GM21619 (cell line): ENCODE results near the gene HOXB9.
A peak's percentile ranks its signal among the peaks of the same experiment; 100 is the strongest.

Experiments used
- ATAC-seq: cut with Tn5 transposase; IDR thresholded peaks from one replicate; pipeline ENCODE4 v1.9.1; 2021; ENCODE audit not compliant: unreplicated experiment

Gene HOXB9

DNA sequence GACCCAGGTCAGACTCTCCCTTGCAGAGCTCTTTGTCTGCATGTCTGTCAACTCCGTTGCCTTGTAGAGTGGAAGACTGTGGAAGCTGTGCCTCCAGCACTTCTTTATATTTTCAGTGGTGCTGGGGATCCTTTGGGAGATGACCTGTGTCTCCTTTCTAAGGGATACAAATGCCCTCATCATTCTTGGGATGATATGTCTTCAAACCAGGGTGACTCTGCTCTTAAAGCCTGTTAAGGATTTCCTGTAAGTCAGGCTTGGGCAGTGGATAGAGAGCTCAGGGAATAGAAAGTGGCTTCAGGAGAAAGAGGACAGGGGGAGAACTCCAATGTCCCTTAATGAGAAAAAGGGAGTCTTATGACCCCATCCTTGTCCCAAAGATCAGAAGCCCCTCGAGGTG, 37.6 kb downstream of the HOXB9 start:
- no peak for ATAC-seq

DNA sequence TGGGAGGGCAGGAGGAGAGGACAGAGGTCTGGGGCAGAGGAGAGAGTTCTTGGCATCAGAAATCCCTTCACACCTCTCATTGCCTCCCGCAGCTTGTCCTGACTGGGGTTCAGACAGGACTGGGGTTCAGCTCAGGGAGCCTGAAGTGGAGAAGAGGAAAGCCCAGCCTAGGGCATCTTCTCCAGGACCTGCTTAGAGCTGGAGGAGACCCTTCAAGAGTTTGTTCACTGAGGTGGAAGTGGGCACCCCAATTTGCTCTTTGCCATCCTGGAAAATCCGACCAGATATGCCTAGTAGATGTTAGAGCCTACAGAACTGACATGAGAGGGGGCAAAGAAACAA, 38.1 kb downstream of the HOXB9 start:
- no peak for ATAC-seq

DNA sequence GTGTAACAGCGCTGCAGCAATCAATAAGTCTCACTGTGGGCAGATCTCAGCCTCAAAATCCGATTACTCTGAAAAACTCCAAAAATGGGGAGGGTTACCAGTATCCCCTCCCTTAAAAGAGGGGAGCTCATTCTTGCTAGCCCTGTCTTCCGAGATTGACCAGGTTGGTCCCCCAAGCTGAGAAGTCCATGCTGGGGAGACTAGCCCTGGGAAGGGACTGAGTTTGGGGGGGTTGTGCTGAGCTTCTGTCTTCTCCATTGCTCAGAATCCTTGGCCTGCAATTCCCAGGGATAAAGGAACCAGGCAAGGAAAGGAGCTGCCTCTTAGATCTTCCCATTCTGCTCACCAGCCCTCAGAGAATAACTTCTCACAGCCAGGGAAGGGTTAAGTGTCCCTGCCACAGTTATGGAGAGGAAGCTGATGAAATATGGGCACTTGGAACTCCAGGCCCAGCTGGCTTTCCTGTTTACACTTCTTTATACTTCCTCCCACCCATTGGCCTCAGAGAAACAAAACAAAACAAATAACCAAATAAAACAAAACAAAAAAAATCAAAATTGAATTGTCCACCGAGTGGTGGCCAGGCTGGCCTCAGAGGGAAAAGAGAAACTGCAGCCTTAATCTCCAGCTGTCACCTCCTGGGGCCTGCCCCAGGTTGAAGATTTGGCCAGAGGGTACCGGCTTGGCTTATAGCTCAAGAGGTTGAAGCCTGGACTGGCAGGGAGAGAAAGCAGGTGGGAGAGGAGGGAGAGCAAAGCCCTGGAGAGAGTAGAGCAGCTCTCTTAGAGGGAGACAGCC, 38.7 kb downstream of the HOXB9 start:
- ATAC-seq, result no peak

DNA sequence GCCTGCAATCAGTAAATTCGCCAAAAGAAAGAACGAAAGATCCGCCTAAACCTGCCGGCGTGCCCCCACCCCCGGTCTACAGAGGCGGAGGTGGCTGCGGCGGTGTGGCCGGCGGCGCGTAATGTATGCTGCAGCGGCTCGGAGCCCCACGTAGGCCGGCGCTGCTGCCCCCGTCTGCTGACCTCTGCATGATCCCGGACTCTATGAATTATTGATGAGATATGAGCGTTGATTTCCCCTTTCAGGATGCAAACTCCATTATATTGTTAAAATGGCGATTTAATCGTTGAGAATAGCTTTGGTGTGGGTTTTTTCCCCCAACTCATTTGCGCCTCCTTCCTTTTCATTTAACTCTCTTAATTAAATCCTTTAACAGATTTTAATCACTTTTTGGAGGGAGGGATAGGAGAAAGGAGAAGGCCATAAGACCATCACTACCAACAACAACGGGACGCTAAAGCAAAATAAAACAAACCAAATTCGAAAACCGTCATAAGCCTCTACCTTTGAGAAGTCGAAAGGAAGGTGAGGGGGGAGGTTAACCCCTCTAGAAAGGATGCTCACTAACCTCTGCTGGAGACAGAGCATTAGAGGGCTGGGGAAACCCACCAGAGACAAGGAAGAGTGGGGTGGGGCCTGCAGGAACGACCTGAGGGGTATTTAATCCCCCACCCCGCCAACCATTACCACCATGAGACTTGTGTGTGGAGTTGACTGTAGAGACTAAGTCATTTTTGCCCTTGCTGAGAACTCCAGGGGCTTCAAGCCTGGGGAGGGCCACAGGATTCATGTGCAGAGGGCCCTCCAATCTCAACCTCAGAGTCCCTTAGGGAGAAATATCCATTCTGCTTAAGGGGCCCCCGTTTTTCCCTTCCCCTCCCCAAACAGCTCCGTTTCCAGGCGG, 39.6 kb downstream of the HOXB9 start:
- ATAC-seq, result no peak

DNA sequence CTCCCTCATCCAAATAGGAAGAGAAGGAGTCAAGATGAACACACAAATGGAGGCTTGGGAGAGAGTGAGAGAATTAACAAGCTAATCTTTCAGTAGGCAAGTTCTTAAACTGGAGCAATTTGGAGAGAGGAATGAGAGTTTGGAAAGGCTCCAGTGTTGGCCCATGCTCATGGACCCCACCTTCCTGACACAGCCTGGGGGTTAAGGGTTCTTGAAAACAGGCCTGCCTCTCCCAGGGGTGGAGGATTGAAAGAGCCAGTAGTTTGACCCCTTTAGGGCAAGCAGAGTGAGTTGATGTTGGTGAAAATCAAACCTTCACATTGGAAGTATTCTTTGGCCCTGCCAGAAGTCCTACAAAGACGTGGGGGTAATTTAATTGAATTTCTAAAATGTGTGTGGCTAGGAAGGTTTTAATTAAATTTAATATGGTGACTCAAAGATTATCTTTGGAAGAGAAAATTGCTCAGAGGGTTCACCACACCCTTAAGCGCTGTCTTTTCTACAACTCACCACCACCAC, 41.9 kb downstream of the HOXB9 start:
- ATAC-seq, result no peak

DNA sequence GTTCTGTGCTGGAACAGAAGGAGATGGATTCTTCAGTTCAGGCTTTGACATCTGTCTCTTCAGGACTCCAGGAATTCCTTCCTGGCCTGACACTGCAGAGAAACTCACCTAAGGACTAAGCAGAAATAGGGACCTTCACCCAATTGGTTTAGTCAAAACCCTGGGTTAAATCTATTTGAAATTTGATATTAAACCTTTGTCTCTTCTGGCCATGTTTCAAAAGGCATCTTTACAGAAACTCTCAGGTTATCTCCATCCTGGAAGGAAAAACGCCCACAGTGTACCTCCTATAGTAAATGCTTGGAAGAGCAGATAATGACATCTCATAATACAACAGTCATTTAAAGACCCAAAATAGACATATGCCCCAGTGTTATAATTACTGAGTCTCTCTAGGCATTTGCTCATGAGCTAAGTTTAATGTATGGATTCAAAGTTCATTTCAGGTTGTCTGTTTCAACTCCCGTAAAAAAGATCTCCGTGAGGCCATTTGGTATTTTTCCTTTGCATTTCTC, 42.4 kb downstream of the HOXB9 start:
- no peak for ATAC-seq

DNA sequence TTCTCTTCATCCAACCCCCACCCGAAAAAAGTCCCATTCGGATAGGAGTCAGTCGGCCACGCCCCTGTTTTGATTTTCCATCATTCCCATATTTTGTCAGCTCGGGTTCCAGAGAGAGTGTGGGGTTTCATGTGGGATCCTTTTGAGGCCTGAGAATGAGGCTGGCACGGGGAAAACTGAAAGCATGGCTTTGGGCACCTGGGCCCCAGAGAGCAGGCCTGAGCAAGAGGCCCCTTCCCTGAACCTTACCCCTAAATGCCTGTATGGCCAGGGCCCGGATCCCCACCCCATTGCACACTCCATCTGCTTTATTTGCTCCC, 43.4 kb downstream of the HOXB9 start:
- no peak for ATAC-seq

DNA sequence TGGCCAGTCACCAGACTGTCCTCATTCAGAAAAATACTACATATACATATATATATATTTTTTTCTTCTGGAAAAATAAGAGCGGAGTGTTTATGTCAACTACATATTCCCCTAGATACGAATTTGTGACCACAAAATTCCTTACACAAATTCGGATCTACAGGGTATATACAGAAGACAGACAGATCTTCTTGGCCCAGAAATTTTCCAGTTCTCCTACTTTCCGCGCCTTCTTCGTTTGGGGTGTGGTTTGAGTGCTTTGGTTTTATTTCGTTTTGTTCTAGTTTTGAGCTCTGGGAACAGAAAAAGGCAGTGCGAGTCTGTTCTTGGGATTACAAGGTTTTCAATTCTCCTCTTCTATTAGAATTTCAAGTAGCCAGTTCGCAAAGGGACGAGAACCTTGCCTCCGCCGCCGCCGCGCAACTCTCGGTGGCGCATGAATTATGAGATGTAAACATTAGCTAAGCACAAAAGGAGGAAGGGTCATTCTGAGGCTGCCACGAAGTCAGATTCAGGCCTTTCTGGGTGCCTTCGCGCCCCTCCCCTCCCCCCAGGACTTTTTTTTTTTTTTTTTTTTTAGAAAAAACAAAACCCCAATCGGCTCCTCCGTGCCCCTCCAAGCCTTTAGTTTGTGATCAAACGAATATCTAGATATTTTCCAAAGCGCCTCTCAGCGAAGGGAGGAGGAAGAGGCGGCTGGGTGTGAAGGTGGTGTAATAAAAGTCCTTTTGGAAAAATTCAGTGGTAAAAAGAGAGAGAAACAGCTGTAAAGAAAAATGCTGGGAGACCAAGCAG, 46.2 kb downstream of the HOXB9 start:
- no peak for ATAC-seq

DNA sequence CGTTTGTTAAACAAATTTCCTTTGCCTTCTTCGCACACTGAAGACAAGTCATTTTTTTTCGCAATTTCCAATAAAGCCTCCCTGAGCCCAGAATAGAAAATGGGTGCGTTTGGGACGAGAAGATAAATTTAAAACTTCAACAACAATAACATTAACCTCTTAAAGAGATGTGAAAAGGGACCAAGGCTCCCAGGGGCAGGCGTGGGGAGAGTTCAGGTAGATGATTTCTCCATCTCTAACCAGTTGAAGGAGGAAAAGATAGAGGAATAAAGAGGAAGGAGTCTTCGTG, 46.7 kb downstream of the HOXB9 start:
- no peak for ATAC-seq

DNA sequence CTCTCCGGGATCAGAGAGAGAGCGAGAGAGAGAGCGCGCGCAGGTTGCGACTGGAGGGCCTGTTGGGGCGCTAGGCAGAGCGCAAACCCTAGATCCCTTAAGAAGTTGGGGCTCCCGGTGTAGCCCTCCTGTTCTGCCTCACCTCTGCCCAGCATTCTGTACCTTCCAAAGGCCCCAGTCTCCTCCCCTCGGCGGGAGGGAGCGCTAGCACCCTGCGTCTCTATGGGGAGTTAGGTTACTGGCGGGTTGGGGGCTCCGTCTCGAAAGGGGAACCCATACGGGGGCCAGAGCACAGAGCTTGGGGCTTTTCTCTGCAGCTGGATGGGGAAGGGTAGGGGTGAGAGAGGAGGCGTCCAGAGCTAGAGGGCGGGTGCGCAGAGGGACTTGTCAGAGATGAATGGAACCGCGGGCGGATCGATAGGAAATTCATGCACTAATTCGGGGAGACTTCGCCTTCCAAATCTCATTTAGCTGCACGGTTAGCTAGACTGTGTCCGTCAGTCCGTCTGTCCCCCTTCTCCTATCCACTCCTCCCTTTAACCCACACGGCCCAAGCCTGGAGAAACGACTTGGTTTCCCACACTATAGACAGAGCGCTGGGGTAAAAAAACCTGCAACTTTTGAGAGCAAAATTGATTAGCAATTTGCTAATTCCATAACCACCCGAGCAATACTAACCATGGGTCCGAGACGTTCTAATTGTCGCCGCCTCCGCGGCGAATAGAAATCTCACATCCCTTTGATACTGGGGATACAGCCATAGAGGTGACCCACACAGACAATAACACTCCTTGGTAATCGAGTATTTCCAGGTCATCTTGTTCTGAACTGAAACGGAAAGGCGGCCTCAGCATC, 47.3 kb downstream of the HOXB9 start:
- ATAC-seq, result peak; percentile 36

DNA sequence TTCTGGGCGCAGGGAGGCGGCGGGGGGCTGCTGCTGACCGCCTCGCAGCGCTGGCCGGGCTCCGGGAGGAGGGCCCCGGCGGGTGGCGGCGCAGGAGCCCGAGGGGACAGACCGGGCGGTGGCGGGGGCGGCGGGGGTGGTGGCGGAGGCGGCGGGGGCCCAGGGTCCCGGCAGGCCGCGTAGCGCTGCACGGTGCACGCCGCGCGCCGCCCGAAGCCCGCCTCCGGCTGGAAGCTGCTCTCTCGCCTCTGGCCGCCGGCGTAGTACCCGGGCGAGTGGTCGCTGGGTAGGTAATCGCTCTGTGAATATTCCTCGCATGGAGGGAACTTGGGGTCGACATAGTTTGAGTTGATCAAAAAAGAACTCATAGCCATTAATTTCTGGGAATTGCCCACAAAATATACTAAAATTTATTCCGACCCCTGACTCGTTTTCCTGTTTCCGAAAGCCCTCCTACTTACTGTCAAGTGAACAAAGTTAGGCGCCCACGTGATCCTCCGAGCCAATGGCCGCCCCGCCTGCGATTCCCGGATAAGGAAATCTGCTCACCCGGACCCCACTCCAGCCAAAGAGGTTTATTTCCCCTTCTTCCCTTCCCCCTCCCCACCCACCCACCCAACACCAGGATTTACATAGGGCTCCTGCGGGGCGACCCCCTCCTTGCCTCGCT, 48.1 kb downstream of the HOXB9 start, which contains the start of gene HOXB4:
Gene HOXB4, minus strand, starts transcription at position 405 of the 670 bp plus-strand sequence. Its CDS starts 31 bp downstream, at position 374.
- ATAC-seq, result peak; percentile 44

DNA sequence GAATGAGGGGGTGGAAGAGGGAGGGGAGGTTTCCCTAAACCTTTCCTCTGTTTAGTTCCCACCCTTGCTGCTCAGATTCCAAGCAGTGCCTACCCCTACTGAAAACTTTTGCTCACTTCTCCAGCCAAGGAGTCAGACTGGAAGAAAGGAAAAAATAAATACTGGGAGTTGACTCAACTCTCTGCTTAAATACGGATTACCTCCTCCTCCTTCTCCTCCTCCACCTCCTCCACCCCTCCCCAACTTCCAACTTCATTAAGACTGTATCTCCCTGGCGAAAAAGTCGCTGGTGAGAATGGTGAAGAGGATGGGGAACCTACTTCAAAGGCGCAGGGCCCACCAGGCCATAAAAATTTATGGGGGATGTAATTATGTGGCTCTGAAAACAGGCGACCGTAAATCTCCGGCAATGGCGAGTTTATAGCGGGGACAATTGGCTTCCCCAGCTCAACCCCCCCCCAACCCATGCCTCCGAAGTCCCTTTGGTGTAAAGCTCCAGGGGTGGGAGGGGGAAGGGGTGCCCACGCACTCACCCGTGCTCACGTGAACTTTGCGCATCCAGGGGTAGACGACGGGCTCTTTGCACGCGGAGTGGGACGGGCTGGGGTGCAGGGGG, 48.7 kb downstream of the HOXB9 start:
- no peak for ATAC-seq

DNA sequence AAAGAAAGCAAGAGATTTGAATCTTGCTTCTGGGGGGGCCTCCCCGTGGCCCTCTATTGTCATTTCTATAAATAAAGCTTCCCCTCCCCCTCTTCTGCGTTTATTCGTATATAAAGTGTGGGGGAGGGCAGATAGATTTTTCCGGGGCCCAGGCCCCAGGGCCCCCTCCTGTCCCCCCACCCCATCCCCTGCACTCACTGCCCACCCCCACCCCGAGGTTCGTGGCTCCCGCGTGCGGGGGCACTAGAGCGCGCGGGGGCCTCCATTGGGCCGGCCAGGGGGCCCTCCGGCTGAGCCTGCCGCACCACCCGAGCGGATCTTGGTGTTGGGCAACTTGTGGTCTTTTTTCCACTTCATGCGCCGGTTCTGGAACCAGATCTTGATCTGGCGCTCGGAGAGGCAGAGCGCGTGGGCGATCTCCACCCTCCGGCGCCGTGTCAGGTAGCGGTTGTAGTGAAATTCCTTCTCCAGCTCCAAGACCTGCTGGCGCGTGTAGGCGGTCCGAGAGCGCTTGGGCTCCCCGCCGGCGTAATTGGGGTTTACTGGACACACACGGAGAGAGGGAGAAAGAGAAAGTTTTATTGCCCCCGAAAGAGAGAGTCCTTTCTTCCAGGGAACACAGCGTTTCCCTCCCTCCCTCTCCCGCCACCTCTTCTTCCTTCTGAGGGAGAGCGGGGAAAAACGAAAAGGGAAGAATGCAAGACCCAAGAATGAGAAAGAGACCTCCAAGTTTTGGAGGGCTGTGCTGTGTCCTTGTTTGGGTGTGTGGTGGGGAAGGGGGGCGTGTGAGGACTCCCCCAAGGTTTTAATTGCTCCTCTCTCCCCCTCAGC, 49.5 kb downstream of the HOXB9 start:
- no peak for ATAC-seq

DNA sequence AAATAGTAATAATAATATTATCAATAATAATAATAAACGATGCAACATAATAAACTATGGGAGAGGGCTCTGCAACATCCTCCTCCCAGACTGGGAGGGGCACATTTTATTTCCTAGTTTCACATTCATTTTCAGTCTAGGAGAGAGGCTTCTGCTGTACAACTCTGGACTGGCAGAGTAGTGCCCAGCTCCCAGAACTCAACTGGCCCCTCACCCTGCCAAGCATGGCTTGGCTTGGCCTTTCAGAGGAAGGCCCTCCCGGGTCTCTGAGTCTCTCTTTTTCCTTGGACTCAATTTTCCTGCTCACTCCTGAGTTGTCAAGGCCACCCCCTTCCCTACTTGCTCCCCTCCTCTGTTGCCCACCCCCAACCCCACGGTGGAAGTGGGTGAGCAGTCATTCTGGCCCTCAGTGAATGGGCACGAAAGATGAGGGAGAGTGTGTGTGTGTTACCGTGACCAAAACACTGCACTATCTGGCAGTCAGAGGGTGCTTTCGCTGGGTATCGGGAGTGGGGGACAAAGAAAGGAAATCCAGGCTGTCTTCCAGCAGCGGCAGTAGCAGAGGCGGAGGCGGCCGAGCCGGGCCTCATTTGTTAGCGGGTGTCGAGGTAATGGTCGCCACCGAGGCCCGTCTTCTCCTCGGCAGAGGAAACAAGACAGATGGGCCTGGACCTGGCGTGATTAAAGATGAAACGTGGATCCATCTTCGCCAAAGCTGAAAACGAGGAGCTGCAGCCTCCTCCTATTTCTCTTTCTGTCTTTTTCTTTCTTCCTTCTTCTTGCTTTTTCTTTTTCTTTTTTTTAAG, 50.3 kb downstream of the HOXB9 start:
- no peak for ATAC-seq

DNA sequence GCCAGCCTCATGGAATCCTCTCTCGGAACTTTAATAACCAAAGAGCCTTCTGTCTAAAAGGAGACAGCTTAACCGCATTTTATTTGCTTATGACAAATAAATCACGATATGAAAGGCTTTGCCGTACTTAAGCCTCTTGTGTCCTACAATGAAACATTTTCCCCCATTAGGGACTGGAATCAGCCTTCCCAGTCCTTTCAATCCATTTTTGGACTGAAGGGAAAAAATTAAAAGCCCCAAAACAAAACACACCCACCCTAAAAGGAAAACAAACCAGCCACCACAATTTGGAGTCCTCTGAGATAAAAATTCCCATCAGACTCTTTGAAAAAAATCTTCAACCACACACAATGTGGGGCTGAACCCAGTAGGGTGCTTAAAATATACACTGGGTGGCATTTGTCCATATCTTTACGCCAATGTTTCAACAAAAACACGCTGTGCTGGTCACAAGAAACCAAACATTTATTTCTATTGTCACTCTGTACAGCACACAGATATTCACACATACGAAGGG, 51.0 kb downstream of the HOXB9 start:
- no peak for ATAC-seq

DNA sequence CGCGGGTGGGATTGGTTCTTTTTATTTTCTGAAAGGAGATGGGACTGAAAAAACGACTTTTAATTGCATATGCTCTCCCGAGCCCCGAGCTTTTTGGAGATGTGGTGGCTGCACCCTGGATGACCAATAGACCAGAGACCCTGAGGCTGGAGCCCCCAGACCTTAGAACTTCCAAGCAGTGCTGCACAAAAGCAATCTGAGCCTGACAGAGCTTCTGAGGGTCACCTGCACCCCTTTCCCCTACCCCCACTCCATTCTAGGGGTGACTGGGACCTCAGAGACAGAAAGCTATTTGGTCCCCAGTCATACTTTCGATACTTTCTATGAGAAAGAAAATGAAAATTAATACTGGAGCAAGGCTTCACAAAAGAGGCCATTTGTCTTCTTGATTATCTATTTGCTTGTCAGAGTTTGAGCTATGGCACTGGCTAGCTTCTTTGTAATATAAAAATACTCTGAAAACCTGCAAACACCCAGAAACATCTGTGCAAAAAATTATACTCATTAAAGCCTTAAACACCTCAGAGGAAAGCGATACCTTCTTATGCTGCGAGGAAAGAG, 51.6 kb downstream of the HOXB9 start:
- ATAC-seq, result no peak

DNA sequence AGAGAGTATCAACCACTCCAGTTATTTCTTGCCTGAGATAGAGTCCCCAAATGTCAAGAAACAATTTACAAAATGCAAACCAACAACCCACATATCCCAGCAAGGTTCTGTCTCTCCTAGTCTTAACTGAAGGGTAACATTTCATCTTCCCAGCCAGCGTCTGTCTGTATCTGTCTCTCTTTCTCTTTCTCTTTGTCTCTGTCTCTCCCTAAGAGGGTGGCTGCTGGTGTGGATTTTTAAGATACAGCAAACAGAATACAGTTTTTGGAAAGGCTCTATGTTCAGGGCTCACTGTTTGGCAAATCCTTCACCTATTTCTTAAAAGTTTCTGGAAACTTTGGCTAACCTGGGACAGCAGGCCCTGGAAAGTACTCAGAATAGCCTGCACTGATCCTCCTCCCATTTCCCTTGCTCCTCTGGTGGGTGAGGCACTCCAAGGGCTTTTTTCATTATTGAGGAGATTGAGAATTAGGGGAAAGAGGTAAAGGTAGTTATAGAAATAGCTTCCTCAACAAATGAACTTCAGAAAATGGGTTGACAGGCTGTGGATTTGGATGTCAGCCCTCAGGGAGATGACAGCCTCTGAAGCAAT, 54.2 kb downstream of the HOXB9 start:
- no peak for ATAC-seq
